ENCODE results near the gene MAPK10.

Gene MAPK10

GRCh38 chr4:86359944-86360478 lies at the start of gene MAPK10:
TSS of gene MAPK10 (minus strand) at chr4:86360053.
- DNase-seq: peak; percentile 36 to 83

DNA sequence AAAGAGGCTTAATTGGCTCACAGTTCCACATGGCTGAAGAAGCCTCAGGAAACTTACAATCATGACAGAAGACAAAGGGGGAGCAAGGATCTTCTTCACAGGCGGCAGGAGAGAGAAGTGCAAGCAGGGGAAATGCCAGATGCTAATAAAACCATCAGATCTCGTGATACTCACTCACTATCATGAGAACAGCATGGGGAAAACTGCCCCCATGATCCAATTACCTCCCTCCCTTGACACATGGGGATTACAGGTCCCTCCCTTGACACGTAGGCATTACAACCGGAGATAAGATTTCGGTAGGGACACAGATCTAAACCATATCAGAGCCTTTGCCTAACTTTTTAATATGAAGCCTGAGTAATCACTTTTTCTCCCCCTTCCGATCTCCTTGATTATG lies 43.7 kb upstream of the MAPK10 start:
- no peak for DNase-seq

GRCh38 chr4:86401826-86402225 lies 42.0 kb upstream of the MAPK10 start:
- no peak for DNase-seq

DNA sequence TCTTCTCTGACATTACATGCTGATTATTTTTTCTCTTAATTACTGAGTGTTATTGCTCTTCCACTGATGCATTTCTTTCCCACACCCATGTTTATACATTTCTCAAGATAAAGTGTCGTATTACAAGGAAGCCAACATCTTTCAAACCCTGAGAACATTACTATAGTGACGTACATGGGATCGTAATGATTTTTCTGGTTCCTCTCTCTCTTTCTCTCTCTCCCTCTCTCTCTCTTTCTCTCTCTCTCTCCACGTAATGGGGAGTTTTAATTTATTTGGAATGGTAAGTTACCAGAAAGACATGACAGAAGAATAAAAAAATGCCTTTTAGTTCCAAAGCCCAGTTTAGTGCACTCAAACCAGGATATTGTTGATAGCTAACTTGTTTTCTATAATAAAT lies 40.4 kb upstream of the MAPK10 start:
- DNase-seq: no peak

DNA sequence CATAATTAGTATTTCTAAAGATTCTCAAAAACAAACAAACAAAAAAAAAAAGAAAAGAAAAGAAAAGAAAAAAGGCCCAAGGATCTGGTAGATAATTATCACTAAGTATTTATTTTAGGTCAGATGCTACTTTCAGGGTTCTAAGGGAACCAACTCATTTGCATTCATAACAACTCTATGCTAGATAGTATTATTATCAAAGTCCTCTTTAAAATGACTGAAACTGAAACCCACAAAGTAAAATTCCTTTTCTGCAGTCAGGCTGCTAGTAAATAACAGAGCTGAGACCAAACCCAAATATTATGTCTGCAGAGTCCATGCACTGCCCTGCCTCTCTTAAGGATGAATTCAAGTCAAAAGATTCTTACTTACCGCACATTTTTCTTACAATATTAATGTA lies 38.3 kb upstream of the MAPK10 start:
- DNase-seq: no peak

DNA sequence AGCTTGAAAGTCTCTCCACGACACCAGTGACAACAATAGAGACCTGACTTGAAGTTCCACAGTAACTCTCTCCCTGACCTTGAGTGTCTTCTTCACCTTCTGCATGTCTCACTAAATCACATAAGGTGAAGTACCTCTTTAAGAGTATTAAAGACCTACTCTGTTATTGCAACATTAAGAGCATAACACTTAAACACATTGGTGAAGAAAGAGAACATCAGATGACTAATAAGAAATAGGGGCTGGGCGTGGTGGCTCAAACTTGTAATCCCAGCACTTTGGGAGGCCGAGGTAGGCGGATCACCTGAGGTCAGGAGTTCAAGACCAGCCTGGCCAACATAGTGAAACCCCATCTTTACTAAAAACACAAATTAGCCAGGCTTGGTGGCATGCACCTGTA lies 33.9 kb upstream of the MAPK10 start:
- no peak for DNase-seq

DNA sequence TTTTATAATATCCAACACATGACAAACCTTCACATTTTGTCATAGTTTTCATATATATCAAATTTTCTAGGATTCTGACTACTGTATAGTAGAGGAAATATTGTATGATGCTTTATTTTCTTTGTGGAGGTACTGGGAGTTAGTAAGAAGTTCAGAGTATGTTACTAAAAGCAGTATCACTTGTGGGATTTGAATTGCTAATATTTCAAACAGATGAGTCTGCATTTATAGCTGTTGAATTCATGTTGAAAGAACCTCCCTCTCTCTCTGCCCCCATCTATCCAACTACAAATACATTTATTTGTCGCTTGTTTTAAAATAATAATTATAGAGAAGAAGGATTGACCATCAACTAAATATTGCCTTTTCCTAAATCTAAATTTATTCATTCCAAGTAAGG lies 29.8 kb upstream of the MAPK10 start:
- DNase-seq: no peak

- no peak for DNase-seq
These were observed 28.4 kb upstream of the MAPK10 start for GRCh38 chr4:86388252-86388651.

- peak in 1 of 2 donors; percentile 27 for DNase-seq
These were observed 27.1 kb upstream of the MAPK10 start for GRCh38 chr4:86386817-86387415.

- no peak for DNase-seq
These were observed 26.3 kb upstream of the MAPK10 start for GRCh38 chr4:86386201-86386600.

- DNase-seq: no peak
These were observed 21.6 kb upstream of the MAPK10 start for GRCh38 chr4:86381431-86381830.

- DNase-seq: no peak
These were observed 20.4 kb upstream of the MAPK10 start for GRCh38 chr4:86380181-86380724.

DNA sequence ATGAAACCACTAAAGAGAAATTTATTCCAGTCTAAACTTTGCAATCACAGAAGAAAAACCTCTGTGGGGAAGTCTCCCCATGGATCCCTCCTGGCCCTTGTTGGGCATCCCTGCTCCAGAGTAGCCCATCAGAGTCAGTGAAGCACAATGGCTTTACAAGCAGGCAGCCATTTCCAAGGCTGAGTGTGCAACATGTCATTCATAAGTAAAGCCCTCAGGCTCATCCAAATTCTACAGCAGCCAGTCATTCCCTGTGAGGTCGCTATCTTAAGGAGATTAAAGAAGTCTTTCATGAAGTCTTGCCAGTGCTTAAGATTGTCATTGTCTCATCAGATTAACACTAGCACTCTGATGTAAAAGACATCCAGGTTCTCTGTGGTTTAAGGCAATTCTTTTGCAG lies 17.0 kb upstream of the MAPK10 start:
- no peak for DNase-seq

DNA sequence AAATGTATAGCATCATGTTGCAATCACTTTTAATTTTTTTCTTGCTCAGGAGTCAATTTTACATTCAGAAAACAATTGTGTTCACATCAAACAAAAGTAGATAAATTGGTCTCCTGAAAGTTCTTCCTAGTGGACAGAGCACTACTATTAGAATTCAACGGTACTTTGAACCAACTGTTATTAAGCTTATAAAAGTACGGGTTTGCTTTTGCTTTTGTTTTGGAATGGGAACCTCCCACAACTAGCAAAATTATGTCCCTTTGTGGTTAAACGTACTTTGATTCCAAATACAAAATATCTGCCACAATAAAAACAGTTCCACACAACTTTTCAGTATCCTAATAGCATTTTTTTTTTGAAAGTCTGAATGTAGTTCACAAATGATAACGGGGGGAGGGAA lies 8.6 kb upstream of the MAPK10 start:
- DNase-seq: no peak

DNA sequence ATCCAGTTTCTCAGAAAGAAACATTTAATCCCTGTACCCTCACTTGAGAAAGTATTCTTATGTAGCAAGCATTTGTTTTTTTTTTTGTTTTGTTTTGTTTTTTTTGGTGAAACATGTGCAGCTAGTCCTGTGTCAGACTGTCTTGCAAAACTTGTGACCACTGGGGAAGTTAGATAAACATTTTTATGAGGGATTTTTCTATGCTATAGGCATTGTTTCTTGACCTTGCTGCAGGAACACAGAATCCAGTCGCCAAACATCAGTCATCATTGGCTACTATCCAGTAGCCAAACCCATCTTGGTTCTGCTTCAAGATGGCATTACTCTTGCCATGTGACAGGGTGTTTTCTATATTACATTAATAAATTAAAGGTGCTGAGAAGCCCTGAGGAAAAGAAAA lies 7.7 kb upstream of the MAPK10 start:
- DNase-seq: no peak

GRCh38 chr4:86366920-86367319 lies 7.1 kb upstream of the MAPK10 start:
- DNase-seq: no peak

- DNase-seq: no peak
These were observed 2.7 kb upstream of the MAPK10 start for GRCh38 chr4:86362510-86362909.

- no peak for DNase-seq
These were observed 1.6 kb downstream of the MAPK10 start for GRCh38 chr4:86358257-86358656.

GRCh38 chr4:86357608-86358007 lies 2.2 kb downstream of the MAPK10 start:
- no peak for DNase-seq

GRCh38 chr4:86356425-86357210 lies 3.2 kb downstream of the MAPK10 start:
- no peak for DNase-seq

GRCh38 chr4:86354390-86354789 lies 5.5 kb downstream of the MAPK10 start:
- DNase-seq: no peak

DNA sequence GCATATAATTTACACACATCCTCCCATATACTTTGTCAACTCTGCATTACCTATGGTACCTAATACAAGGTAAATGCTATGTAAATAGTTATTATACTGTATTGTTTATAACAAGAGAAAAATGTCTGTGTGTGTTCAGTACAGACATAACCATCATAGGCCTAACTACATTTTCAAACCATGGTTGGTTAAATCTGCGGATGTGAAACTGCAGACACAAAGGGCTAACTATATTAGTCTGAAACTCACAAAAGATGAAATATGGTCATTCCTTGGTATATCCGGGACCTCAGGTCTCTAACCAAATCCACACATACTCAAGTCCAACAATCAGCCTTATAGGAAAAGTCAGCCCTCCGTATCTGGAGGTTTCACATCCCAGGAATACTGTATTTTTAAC lies 13.5 kb downstream of the MAPK10 start:
- no peak for DNase-seq

DNA sequence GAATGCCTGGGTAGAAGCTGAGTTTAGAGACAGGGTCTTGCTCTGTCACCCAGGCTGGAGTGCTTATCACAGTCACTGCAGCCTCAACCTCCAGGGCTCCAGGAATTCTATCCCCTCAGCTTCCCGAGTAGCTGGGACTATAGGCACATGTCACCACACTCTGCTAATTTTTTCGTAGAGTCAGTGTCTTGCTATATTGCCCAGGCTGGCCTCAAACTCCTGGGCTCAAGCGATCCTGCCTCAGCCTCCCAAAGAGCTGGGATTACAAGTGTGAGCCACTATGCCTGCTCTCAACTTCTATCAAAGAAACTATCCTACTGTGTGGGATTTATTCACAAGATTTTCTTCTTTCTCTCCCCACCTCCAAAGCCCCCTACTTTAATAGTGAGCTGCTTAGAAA lies 15.7 kb downstream of the MAPK10 start:
- DNase-seq: no peak

GRCh38 chr4:86338989-86339388 lies 20.9 kb downstream of the MAPK10 start:
- DNase-seq: no peak

Measured in bone marrow (tissue), 2 donors.